Neutrophil (primary cell): ENCODE results near the gene PCAT7.

Experiments used
- H3K27ac ChIP-seq: fragments of 200-600 bp; sonication (generic); 2 replicates; pipeline ENCODE4 v1.5.1; 2016; ENCODE audit warnings: mild to moderate bottlenecking, moderate library complexity
- H3K27me3 ChIP-seq: fragments of 200-600 bp; sonication (generic); 2 replicates; pipeline ENCODE4 v1.6.0; 2016; ENCODE audit warnings: mild to moderate bottlenecking
- H3K36me3 ChIP-seq: fragments of 200-600 bp; sonication (generic); 2 replicates; pipeline ENCODE4 v1.5.1; 2017
- H3K4me1 ChIP-seq, 2 experiments: fragments of 200-600 bp in 1 of 2; sonication (generic) in 1 of 2; 1 replicate in 1 of 2; 2 replicates in 1 of 2; pipeline versions ENCODE4 v1.5.1 to v1.6.1; 2013 to 2016; ENCODE audit warnings: low read depth in 1 of 2, low read length in 1 of 2, mild to moderate bottlenecking in 1 of 2, moderate library complexity in 1 of 2; ENCODE audit not compliant: control insufficient read depth in 1 of 2, insufficient read depth in 1 of 2
- H3K4me3 ChIP-seq, 2 experiments: fragments of 200-600 bp in 1 of 2; sonication (generic) in 1 of 2; 1 replicate in 1 of 2; 2 replicates in 1 of 2; pipeline ENCODE4 v1.5.1; 2013 to 2016; ENCODE audit warnings: low read depth in 1 of 2, low read length in 1 of 2, mild to moderate bottlenecking in 1 of 2, moderate library complexity in 1 of 2
- H3K9me3 ChIP-seq: fragments of 200-600 bp; sonication (generic); 2 replicates; pipeline ENCODE4 v1.5.1; 2016
- CTCF ChIP-seq: fragments of 200-600 bp; sonication (generic); IDR thresholded peaks from 2 replicates; pipeline ENCODE4 v1.5.1; 2016; ENCODE audit warnings: antibody characterized with exemption

The PCAT7 gene

GRCh38 chr9:94545940-94546339, 8.9 kb upstream of the PCAT7 start:
- Histone ChIP-seq H3K4me3 (no peak overlapping the region), H3K27me3 (peaks cover 49% of the 10 kb centered on the region), H3K4me1 (no peaks in the 10 kb centered on the region), H3K27ac (no peak overlapping the region), H3K36me3 (no peaks in the 10 kb centered on the region), H3K9me3 (no peaks in the 10 kb centered on the region)
- TF ChIP-seq CTCF = no peak

- Histone ChIP-seq H3K9me3 (no peaks in the 10 kb centered on the region), H3K27me3 (peaks cover 60% of the 10 kb centered on the region), H3K36me3 (no peaks in the 10 kb centered on the region), H3K4me1 (no peaks in the 10 kb centered on the region), H3K4me3 (no peak overlapping the region), H3K27ac (no peak overlapping the region)
- no peak for TF ChIP-seq CTCF
These were observed 1.6 kb upstream of the PCAT7 start for GRCh38 chr9:94553029-94553938.

DNA sequence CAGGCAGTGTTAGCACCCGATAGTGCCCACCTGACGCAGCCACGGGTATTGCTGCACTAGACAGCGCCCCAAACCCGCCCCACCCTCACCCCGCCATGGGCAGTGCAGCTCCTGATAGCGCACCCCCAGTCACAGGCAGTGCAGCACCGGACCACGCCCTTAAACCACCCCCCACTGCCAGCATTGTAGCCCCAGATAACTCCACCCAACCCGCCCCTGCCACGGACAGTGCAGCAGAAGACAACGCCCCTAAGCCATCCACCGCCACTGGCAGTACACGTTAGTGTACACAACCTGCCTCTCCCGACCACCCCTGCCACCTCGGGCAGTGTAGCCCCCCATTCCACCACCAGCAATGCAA, 825 bp upstream of the PCAT7 start:
- H3K27ac ChIP-seq = no peak overlapping the region
- H3K4me1 ChIP-seq = no peaks in the 10 kb centered on the region
- no peaks in the 10 kb centered on the region for H3K36me3 ChIP-seq
- H3K9me3 ChIP-seq = no peaks in the 10 kb centered on the region
- H3K4me3 ChIP-seq = no peak overlapping the region
- no peak for TF ChIP-seq CTCF
- H3K27me3 ChIP-seq = peaks cover 52% of the 10 kb centered on the region

DNA sequence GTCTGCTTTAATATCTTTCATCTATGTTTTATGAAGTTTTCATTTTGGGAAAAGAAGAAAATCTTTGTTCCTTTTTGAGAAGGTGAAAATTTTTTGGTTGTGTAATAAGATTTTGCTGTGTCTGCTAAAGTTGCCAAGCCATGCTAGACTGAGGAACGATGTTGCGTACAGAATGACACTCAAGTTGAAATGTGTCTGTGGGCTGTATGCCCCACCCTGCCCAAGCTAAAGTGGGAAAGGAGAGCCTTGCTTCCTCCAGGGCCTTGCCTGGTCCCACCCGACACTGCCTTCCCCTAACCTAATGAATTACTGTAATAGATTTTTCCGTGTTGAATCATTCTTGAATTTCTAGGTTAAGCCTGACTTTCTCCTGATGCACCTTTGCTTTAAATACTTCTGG, 2.5 kb downstream of the PCAT7 start:
- H3K27me3 ChIP-seq = peaks cover 29% of the 10 kb centered on the region
- no peak overlapping the region for H3K27ac ChIP-seq
- H3K4me1 ChIP-seq = no peaks in the 10 kb centered on the region
- H3K9me3 ChIP-seq = no peaks in the 10 kb centered on the region
- no peaks in the 10 kb centered on the region for H3K36me3 ChIP-seq
- no peak overlapping the region for H3K4me3 ChIP-seq
- TF ChIP-seq CTCF = no peak

- Histone ChIP-seq H3K36me3 (no peaks in the 10 kb centered on the region), H3K4me3 (no peak overlapping the region), H3K9me3 (no peaks in the 10 kb centered on the region), H3K4me1 (no peaks in the 10 kb centered on the region), H3K27ac (no peak overlapping the region), H3K27me3 (peaks cover 20% of the 10 kb centered on the region)
- TF ChIP-seq CTCF = no peak
These were observed 5.4 kb downstream of the PCAT7 start for GRCh38 chr9:94560237-94560636.
